Measurements from ENCODE around the gene RAB1A. TPM values are rescaled to one million over a fixed set of nuclear protein-coding genes. Genes with fewer than 3 reads are reported as not detected.

The RAB1A gene
- total and polyA plus RNA-seq, 2 of the 13 experiments (the other 11 are each of a cell fraction or from before 2014, with no cell fraction given) = 206 to 226 TPM

DNA sequence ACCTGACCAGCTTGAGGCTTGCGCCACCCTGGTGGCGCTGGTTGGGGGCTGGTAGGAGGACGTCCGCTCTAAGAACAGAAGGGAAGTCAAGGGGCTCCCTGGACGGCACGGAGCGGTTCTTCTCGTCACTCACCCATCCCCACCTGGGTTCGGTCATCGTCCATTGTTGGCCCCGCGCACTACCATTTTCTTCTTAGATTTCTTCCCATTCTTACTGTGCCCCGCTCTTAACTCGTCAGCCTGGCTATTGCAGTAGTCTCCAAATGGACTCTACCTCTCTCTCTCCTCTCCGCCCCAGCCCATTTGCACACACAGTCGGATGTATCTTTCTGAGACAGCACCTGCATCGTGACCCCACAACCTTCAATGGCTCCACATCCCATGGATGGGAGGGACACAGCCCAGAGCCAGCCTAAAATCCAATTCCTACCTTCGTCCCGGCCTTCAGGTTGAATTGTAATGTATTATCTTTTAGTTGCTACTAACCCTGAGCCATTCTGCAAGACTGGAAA lies 814 bp upstream of the RAB1A start (continued):
- TF ChIP-seq, protein P1, sequence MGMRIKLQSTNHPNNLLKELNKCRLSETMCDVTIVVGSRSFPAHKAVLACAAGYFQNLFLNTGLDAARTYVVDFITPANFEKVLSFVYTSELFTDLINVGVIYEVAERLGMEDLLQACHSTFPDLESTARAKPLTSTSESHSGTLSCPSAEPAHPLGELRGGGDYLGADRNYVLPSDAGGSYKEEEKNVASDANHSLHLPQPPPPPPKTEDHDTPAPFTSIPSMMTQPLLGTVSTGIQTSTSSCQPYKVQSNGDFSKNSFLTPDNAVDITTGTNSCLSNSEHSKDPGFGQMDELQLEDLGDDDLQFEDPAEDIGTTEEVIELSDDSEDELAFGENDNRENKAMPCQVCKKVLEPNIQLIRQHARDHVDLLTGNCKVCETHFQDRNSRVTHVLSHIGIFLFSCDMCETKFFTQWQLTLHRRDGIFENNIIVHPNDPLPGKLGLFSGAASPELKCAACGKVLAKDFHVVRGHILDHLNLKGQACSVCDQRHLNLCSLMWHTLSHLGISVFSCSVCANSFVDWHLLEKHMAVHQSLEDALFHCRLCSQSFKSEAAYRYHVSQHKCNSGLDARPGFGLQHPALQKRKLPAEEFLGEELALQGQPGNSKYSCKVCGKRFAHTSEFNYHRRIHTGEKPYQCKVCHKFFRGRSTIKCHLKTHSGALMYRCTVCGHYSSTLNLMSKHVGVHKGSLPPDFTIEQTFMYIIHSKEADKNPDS (CRISPR knock-in tag; IDR thresholded peaks at IDR 0.05) = 0 out of 2 replicates have a peak, but pooled peaks have one; percentile 37
- 0 out of 2 replicates have a peak, but pooled peaks have one; percentile 49 for TF ChIP-seq ZNF138 (CRISPR knock-in tag; IDR thresholded peaks at IDR 0.05; ENCODE audit: low read depth)
- TF ChIP-seq, protein P2, sequence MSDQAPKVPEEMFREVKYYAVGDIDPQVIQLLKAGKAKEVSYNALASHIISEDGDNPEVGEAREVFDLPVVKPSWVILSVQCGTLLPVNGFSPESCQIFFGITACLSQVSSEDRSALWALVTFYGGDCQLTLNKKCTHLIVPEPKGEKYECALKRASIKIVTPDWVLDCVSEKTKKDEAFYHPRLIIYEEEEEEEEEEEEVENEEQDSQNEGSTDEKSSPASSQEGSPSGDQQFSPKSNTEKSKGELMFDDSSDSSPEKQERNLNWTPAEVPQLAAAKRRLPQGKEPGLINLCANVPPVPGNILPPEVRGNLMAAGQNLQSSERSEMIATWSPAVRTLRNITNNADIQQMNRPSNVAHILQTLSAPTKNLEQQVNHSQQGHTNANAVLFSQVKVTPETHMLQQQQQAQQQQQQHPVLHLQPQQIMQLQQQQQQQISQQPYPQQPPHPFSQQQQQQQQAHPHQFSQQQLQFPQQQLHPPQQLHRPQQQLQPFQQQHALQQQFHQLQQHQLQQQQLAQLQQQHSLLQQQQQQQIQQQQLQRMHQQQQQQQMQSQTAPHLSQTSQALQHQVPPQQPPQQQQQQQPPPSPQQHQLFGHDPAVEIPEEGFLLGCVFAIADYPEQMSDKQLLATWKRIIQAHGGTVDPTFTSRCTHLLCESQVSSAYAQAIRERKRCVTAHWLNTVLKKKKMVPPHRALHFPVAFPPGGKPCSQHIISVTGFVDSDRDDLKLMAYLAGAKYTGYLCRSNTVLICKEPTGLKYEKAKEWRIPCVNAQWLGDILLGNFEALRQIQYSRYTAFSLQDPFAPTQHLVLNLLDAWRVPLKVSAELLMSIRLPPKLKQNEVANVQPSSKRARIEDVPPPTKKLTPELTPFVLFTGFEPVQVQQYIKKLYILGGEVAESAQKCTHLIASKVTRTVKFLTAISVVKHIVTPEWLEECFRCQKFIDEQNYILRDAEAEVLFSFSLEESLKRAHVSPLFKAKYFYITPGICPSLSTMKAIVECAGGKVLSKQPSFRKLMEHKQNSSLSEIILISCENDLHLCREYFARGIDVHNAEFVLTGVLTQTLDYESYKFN (CRISPR knock-in tag; conservative IDR thresholded peaks at IDR 0.05) = no peak; the same call in 1 of the 2 replicates
- TF ChIP-seq NKX3-1 (CRISPR knock-in tag; IDR thresholded peaks at IDR 0.05) = 0 out of 2 replicates have a peak, but pooled peaks have one; percentile 49
- TF ChIP-seq ZNF207 (IDR thresholded peaks at IDR 0.05; ENCODE audit: borderline replicate concordance) = no peak
- peak; percentile 68; the same call in 1 of the 2 replicates for TF ChIP-seq RCOR2 (CRISPR knock-in tag; IDR thresholded peaks at IDR 0.05)
- TF ChIP-seq, protein P3, sequence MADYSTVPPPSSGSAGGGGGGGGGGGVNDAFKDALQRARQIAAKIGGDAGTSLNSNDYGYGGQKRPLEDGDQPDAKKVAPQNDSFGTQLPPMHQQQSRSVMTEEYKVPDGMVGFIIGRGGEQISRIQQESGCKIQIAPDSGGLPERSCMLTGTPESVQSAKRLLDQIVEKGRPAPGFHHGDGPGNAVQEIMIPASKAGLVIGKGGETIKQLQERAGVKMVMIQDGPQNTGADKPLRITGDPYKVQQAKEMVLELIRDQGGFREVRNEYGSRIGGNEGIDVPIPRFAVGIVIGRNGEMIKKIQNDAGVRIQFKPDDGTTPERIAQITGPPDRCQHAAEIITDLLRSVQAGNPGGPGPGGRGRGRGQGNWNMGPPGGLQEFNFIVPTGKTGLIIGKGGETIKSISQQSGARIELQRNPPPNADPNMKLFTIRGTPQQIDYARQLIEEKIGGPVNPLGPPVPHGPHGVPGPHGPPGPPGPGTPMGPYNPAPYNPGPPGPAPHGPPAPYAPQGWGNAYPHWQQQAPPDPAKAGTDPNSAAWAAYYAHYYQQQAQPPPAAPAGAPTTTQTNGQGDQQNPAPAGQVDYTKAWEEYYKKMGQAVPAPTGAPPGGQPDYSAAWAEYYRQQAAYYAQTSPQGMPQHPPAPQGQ (CRISPR knock-in tag; IDR thresholded peaks at IDR 0.05; ENCODE audit: borderline replicate concordance) = 0 out of 2 replicates have a peak, but pooled peaks have one; percentile 78
- TF ChIP-seq, protein P4, sequence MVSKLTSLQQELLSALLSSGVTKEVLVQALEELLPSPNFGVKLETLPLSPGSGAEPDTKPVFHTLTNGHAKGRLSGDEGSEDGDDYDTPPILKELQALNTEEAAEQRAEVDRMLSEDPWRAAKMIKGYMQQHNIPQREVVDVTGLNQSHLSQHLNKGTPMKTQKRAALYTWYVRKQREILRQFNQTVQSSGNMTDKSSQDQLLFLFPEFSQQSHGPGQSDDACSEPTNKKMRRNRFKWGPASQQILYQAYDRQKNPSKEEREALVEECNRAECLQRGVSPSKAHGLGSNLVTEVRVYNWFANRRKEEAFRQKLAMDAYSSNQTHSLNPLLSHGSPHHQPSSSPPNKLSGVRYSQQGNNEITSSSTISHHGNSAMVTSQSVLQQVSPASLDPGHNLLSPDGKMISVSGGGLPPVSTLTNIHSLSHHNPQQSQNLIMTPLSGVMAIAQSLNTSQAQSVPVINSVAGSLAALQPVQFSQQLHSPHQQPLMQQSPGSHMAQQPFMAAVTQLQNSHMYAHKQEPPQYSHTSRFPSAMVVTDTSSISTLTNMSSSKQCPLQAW (CRISPR knock-in tag; IDR thresholded peaks at IDR 0.05) = peak; percentile 47; the same call in 1 of the 2 replicates
- 0 out of 2 replicates have a peak, but pooled peaks have one; percentile 68 for TF ChIP-seq ZNF512 (CRISPR knock-in tag; IDR thresholded peaks at IDR 0.05)
- peak; percentile 48; the same call in 1 of the 2 replicates for TF ChIP-seq ZNF121 (CRISPR knock-in tag; IDR thresholded peaks at IDR 0.05)
- TF ChIP-seq ZBTB7B (CRISPR knock-in tag; IDR thresholded peaks at IDR 0.05) = 0 out of 2 replicates have a peak, but pooled peaks have one; percentile 22
- TF ChIP-seq RARG (CRISPR knock-in tag; IDR thresholded peaks at IDR 0.05; ENCODE audit: low read depth) = no peak
- TF ChIP-seq KLF12 (CRISPR knock-in tag; IDR thresholded peaks at IDR 0.05; ENCODE audit: borderline replicate concordance) = no peak
- peak; percentile 71 for TF ChIP-seq BORCS8-MEF2B (CRISPR knock-in tag; IDR thresholded peaks at IDR 0.05)
- peak; percentile 68; the same call in 1 of the 2 replicates for TF ChIP-seq ZNF337 (CRISPR knock-in tag; IDR thresholded peaks at IDR 0.05; ENCODE audit: borderline replicate concordance, low read depth)
